GM21723 (cell line): Measurements from ENCODE around the gene SRPK2.
A peak's percentile ranks its signal among the peaks of the same experiment; 100 is the strongest.

Source experiments
- ATAC-seq: cut with Tn5 transposase; IDR thresholded peaks from one replicate; pipeline ENCODE4 v1.9.1; 2021; ENCODE audit warnings: mild to moderate bottlenecking, moderate library complexity; ENCODE audit not compliant: unreplicated experiment

SRPK2 gene

DNA sequence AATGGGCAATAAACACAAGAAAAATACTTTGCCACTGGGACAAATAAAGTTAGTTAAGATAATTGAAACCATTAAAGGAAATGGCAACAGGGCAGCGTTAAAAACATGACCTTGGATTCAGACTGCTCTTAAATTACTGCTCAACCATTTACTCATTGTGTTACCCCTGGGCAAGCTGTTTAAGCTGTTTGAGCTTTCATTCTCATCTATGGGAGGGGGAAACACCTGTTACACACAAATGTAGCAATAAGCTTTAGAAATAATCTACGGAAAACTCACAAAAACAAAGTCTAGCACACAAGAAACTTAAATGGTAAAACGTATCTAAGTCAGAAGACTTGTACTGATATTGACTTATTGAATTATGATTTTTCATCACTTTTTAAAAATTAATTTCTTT lies 237.6 kb downstream of the SRPK2 start:
- no peak for ATAC-seq

DNA sequence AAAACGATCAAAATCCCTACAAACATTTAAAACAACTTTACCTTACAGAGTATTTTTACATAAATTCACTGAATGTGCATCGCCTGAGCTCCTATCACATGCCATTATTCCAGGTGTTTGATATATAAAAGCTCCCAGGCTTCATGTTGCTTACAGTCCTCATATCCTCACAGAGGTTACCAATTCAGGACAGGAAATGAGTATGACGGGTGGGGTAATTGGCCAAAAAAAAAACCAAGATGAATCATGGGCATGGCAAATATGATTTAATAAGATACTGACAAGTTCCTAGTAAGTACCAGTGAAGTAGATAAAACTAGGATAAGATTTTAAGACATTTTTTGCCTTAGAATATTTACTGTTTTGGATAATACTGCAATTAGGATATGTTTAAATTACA lies 238.9 kb downstream of the SRPK2 start:
- ATAC-seq: no peak

- no peak for ATAC-seq
Observed at GRCh38 chr7:105141068-105141467, 247.7 kb downstream of the SRPK2 start.

- no peak for ATAC-seq
Observed at GRCh38 chr7:105139381-105139780, 249.3 kb downstream of the SRPK2 start.

GRCh38 chr7:105137898-105138297 lies 250.8 kb downstream of the SRPK2 start:
- ATAC-seq: no peak

GRCh38 chr7:105136221-105136620 lies 252.5 kb downstream of the SRPK2 start:
- ATAC-seq: no peak

GRCh38 chr7:105133986-105134655 lies 254.6 kb downstream of the SRPK2 start:
- no peak for ATAC-seq

DNA sequence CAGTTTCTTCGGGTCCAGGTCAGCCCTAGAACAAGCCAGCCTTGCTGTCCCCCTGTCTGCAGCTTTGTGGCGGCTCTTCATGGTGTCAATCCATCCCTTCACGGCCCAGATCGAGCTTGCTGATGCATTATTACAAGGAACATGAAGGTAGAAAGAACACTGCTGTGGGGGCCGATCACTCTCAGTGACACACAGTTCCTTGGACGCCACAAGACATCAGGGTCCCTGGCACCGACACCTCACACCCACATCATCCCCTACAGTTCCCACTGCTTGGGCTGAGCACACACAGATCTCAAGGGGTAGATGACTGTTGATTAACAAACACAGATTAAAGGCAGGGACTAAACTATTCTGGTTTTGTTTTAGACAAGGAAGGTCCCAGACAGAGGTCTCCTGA lies 255.4 kb downstream of the SRPK2 start:
- no peak for ATAC-seq

DNA sequence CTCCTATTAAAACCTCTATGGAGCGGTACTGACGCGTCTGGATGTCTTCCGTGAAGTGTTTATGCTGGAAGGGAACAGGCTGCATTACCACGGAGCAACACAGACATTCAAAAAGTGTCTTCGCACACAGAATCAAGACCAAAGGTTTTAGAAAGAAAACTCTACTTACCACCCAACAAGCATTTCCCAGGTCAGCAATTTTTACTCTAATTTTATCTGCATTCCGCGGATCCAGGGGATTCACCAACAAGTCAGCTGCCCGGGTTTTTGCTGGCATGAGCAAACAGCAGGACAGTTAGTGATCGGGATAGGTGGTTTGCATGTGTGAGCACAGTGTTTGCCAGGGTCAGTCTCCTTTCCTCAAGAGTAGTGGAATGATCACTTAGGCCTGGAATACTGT lies 255.9 kb downstream of the SRPK2 start:
- ATAC-seq: no peak

DNA sequence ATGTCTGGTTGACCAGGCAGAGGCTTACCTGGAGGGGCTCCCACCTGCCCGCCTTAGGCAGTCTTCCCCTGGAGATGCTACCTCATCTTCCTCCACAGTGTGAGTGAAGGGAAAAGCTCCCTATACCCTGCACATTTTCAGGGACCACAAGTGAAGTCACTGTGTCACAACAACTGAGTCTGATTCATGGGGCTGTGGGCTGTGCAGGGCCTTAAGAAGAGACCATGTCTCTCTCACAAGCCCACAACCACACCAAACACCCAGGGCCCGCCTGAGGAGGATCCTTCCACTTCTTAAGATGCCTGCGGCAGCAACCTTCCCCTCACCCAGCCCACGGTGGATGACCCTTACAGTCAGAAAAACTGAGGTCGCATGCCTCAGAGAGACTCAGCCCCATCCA lies 256.4 kb downstream of the SRPK2 start:
- no peak for ATAC-seq

- no peak for ATAC-seq
Observed at GRCh38 chr7:105131890-105132289, 256.8 kb downstream of the SRPK2 start.

- no peak for ATAC-seq
Observed at GRCh38 chr7:105131033-105131656, 257.6 kb downstream of the SRPK2 start.

DNA sequence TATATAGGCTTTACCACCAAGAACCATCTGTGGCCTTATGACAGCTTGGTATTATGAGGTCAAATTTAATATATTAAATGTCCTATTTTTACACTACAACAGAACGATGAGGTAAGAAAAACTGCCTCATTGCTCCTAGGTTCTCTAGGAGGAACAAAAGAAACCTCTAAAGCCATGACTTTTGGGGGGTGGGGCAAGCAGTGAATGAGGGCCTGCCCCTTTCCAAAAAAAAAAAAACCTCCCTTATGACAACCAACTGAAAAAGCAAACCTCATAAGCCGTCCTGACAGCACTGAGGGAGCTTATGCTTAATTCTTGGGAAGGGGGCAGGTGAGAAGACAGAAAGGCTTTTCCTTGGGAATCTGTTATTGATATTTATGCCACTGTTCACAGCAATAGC lies 258.1 kb downstream of the SRPK2 start:
- no peak for ATAC-seq

GRCh38 chr7:105130048-105130447 lies 258.7 kb downstream of the SRPK2 start:
- ATAC-seq: no peak

DNA sequence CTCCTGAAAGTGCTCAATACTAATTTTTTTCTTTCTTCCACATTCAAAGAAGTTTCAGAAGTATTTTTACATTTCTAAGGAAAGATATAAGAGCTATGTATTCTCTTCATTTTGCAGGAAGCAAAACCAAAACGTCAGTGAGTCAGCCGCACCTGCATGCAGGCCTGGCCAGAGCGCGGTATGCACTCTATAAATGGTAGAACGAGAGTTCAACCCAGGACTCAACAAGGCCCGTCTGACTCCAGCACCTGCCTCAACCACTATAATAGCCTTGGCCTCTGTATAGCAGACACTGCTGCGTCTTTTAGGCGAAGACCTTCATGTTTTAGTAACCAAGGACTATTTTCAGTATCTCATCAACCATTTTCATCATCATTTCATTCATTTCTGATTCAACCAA lies 261.5 kb downstream of the SRPK2 start:
- no peak for ATAC-seq

- ATAC-seq: no peak
Observed at GRCh38 chr7:105126436-105126975, 262.2 kb downstream of the SRPK2 start.

GRCh38 chr7:105125745-105126144 lies 263.0 kb downstream of the SRPK2 start:
- no peak for ATAC-seq

GRCh38 chr7:105122619-105123018 lies 266.1 kb downstream of the SRPK2 start:
- no peak for ATAC-seq

GRCh38 chr7:105118612-105119600 lies 269.8 kb downstream of the SRPK2 start:
- peak; percentile 58 for ATAC-seq

DNA sequence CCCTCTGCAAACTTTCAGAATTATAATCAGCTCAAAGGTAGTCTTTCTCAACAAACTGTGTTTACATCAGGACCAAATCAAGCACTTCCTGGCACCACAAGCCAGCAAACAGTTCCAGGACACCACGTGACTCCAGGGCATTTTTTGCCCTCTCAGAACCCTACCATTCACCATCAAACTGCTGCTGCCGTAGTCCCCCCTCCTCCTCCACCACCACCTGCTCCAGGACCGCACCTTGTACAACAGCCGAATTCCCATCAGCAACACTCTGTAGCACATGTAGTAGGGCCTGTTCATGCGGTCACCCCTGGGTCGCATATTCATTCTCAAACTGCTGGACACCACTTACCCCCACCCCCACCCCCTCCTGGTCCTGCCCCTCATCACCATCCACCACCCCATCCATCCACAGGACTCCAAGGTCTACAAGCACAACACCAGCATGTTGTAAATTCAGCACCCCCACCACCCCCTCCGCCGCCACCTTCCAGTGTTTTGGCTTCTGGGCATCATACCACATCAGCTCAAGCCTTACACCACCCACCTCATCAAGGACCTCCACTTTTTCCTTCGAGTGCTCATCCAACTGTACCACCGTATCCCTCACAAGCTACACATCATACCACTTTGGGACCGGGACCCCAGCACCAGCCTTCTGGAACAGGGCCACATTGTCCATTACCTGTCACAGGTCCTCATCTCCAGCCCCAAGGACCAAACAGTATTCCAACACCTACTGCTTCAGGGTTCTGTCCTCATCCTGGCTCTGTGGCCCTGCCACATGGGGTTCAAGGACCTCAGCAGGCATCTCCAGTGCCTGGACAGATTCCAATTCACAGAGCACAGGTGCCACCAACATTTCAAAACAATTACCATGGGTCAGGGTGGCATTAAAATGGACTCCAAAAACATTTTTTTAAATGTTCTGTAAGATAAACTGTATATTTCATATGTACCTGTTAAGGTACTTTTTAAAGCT lies 276.0 kb downstream of the SRPK2 start:
- ATAC-seq: no peak
